ENCODE results near the gene PFN3. TPM values are rescaled to one million over a fixed set of nuclear protein-coding genes. Genes with fewer than 3 reads are reported as not detected.

PFN3 gene
- total and polyA plus RNA-seq, 2 of the 13 experiments (the other 11 are each of a cell fraction or from before 2014, with no cell fraction given) = not detected

DNA sequence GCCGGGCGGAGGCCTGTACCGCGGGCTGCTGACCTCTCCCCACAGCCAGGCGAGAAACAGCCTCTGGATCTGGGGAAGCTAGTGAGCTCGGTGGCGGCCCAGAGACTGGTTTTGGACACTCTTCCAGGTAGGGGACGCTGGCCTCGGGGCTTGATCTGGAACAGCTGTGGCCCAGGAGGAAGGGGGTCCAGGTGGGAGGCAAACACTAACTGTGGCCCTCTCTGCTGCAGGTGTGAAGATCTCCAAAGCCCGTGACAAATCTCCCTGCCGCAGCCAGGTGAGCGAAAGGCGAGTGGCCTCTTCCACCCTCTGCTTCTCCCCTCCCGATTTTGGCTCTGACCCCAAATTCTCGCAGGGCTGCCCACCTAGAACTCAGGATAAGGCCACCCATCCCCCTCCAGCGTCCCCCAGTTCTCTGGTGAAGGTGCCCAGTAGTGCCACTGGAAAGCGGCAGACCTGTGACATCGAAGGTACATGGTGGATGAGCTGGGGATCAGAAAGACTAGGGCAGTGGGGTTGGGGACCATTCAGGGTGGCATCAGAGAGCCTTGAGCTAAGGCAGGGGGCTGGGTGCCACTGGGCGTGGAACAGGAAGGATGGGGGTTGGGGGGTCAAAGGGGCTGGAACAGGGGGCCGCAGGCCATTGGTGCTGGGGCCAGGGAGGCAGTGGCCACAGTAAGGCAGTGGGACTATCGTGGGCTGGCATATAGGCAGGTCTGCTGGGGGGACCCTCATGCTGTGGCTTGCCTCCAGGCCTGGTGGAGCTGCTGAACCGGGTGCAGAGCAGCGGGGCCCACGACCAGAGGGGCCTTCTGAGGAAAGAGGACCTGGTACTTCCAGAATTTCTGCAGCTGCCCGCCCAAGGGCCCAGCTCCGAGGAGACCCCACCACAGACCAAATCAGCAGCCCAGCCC lies 29.1 kb downstream of the PFN3 start (continued):
- TF ChIP-seq KLF12 (CRISPR knock-in tag; IDR thresholded peaks at IDR 0.05; ENCODE audit: borderline replicate concordance) (no peak; the same call in 1 of the 2 replicates), ZNF260 (CRISPR knock-in tag; IDR thresholded peaks at IDR 0.05; ENCODE audit: borderline replicate concordance, low read depth) (no peak), IKZF4 (CRISPR knock-in tag; IDR thresholded peaks at IDR 0.05; ENCODE audit: borderline replicate concordance, low read depth, not compliant biosample characterization) (no peak), REL (CRISPR knock-in tag; conservative IDR thresholded peaks at IDR 0.05) (0 out of 2 replicates have a peak, but pooled peaks have one; percentile 63), RAD21 (CRISPR knock-in tag; IDR thresholded peaks at IDR 0.05) (no peak), ZNF850 (CRISPR knock-in tag; conservative IDR thresholded peaks at IDR 0.05) (no peak), HNRNPUL1 (IDR thresholded peaks at IDR 0.05; ENCODE audit: low read depth, low read length) (no peak), ZNF768 (CRISPR knock-in tag; IDR thresholded peaks at IDR 0.05) (0 out of 2 replicates have a peak, but pooled peaks have one; percentile 4), MYNN (CRISPR knock-in tag; IDR thresholded peaks at IDR 0.05; ENCODE audit: low read depth) (no peak), SUZ12 (IDR thresholded peaks at IDR 0.05; ENCODE audit: low read depth, low read length) (no peak), KDM5B (CRISPR knock-in tag; IDR thresholded peaks at IDR 0.05; ENCODE audit: borderline replicate concordance) (peak; percentile 40; the same call in 1 of the 2 replicates), ZNF567 (CRISPR knock-in tag; IDR thresholded peaks at IDR 0.05; ENCODE audit: borderline replicate concordance) (no peak), ZNF746 (CRISPR knock-in tag; IDR thresholded peaks at IDR 0.05) (peak; percentile 21; the same call in 1 of the 2 replicates), ZKSCAN8 (CRISPR knock-in tag; IDR thresholded peaks at IDR 0.05; ENCODE audit: borderline replicate concordance) (0 out of 2 replicates have a peak, but pooled peaks have one; percentile 10), ZFP36L1 (CRISPR knock-in tag; IDR thresholded peaks at IDR 0.05) (no peak)
- TF ChIP-seq, protein P1, sequence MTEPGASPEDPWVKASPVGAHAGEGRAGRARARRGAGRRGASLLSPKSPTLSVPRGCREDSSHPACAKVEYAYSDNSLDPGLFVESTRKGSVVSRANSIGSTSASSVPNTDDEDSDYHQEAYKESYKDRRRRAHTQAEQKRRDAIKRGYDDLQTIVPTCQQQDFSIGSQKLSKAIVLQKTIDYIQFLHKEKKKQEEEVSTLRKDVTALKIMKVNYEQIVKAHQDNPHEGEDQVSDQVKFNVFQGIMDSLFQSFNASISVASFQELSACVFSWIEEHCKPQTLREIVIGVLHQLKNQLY (CRISPR knock-in tag; IDR thresholded peaks at IDR 0.05) = no peak
- TF ChIP-seq, protein P2, sequence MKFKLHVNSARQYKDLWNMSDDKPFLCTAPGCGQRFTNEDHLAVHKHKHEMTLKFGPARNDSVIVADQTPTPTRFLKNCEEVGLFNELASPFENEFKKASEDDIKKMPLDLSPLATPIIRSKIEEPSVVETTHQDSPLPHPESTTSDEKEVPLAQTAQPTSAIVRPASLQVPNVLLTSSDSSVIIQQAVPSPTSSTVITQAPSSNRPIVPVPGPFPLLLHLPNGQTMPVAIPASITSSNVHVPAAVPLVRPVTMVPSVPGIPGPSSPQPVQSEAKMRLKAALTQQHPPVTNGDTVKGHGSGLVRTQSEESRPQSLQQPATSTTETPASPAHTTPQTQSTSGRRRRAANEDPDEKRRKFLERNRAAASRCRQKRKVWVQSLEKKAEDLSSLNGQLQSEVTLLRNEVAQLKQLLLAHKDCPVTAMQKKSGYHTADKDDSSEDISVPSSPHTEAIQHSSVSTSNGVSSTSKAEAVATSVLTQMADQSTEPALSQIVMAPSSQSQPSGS (CRISPR knock-in tag; IDR thresholded peaks at IDR 0.05) = 0 out of 2 replicates have a peak, but pooled peaks have one; percentile 5
- TF ChIP-seq, protein P3, sequence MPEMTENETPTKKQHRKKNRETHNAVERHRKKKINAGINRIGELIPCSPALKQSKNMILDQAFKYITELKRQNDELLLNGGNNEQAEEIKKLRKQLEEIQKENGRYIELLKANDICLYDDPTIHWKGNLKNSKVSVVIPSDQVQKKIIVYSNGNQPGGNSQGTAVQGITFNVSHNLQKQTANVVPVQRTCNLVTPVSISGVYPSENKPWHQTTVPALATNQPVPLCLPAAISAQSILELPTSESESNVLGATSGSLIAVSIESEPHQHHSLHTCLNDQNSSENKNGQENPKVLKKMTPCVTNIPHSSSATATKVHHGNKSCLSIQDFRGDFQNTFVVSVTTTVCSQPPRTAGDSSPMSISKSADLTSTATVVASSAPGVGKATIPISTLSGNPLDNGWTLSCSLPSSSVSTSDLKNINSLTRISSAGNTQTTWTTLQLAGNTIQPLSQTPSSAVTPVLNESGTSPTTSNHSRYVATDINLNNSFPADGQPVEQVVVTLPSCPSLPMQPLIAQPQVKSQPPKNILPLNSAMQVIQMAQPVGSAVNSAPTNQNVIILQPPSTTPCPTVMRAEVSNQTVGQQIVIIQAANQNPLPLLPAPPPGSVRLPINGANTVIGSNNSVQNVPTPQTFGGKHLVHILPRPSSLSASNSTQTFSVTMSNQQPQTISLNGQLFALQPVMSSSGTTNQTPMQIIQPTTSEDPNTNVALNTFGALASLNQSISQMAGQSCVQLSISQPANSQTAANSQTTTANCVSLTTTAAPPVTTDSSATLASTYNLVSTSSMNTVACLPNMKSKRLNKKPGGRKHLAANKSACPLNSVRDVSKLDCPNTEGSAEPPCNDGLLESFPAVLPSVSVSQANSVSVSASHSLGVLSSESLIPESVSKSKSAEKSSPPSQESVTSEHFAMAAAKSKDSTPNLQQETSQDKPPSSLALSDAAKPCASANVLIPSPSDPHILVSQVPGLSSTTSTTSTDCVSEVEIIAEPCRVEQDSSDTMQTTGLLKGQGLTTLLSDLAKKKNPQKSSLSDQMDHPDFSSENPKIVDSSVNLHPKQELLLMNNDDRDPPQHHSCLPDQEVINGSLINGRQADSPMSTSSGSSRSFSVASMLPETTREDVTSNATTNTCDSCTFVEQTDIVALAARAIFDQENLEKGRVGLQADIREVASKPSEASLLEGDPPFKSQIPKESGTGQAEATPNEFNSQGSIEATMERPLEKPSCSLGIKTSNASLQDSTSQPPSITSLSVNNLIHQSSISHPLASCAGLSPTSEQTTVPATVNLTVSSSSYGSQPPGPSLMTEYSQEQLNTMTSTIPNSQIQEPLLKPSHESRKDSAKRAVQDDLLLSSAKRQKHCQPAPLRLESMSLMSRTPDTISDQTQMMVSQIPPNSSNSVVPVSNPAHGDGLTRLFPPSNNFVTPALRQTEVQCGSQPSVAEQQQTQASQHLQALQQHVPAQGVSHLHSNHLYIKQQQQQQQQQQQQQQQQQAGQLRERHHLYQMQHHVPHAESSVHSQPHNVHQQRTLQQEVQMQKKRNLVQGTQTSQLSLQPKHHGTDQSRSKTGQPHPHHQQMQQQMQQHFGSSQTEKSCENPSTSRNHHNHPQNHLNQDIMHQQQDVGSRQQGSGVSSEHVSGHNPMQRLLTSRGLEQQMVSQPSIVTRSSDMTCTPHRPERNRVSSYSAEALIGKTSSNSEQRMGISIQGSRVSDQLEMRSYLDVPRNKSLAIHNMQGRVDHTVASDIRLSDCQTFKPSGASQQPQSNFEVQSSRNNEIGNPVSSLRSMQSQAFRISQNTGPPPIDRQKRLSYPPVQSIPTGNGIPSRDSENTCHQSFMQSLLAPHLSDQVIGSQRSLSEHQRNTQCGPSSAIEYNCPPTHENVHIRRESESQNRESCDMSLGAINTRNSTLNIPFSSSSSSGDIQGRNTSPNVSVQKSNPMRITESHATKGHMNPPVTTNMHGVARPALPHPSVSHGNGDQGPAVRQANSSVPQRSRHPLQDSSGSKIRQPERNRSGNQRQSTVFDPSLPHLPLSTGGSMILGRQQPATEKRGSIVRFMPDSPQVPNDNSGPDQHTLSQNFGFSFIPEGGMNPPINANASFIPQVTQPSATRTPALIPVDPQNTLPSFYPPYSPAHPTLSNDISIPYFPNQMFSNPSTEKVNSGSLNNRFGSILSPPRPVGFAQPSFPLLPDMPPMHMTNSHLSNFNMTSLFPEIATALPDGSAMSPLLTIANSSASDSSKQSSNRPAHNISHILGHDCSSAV (CRISPR knock-in tag; IDR thresholded peaks at IDR 0.05; ENCODE audit: borderline replicate concordance) = no peak

Measured in HepG2 (cell line).